CD14-positive monocyte (primary cell): ENCODE data around the gene FGD6. TPM values are rescaled to one million over a fixed set of nuclear protein-coding genes. Genes with fewer than 3 reads are reported as not detected.

Source experiments
- DNase-seq, 3 donors: peaks; one replicate each; pipeline ENCODE4 v3.0.0-alpha.2; 2011 to 2022
- H2AFZ ChIP-seq: 2 replicates; pipeline ENCODE4 v1.6.0; 2012; ENCODE audit warnings: mild to moderate bottlenecking, low read depth, low read length, inconsistent platforms; ENCODE audit not compliant: insufficient read depth, poor library complexity, severe bottlenecking
- H3K27ac ChIP-seq, 2 donors: 1 replicate in 1 of 2; 2 replicates in 1 of 2; pipeline ENCODE4 v1.5.1; 2012 to 2013; ENCODE audit warnings: low read length in 2 of 2, control low read depth in 1 of 2, inconsistent platforms in 1 of 2, low read depth in 1 of 2, mild to moderate bottlenecking in 1 of 2
- H3K27me3 ChIP-seq, 2 donors: one replicate each; pipeline versions ENCODE4 v1.6.0 to v1.6.1; 2011 to 2013; ENCODE audit warnings: low read length in 2 of 2; ENCODE audit not compliant: control insufficient read depth in 2 of 2, insufficient read depth in 2 of 2
- H3K36me3 ChIP-seq, 2 donors: replicated peaks in 1 of 2; 1 replicate in 1 of 2; 2 replicates in 1 of 2; pipeline versions ENCODE4 v1.5.1 to v1.6.1; 2012 to 2013; ENCODE audit warnings: low read length in 2 of 2, control low read depth in 1 of 2, inconsistent platforms in 1 of 2, mild to moderate bottlenecking in 1 of 2; ENCODE audit not compliant: insufficient read depth in 2 of 2, control insufficient read depth in 1 of 2
- H3K4me1 ChIP-seq, 2 donors: 1 replicate in 1 of 2; 2 replicates in 1 of 2; pipeline versions ENCODE4 v1.5.1 to v1.6.1; 2012 to 2013; ENCODE audit warnings: low read length in 2 of 2, control low read depth in 1 of 2, inconsistent platforms in 1 of 2, mild to moderate bottlenecking in 1 of 2, moderate library complexity in 1 of 2; ENCODE audit not compliant: insufficient read depth in 2 of 2, control insufficient read depth in 1 of 2
- H3K4me2 ChIP-seq: replicated peaks from 2 replicates; pipeline ENCODE3; 2012; ENCODE audit warnings: low read length, moderate library complexity, mild to moderate bottlenecking; ENCODE audit not compliant: poor library complexity, severe bottlenecking; ENCODE audit errors: extremely low read depth
- H3K4me3 ChIP-seq, 3 experiments: fragments of 200-600 bp in 1 of 3; sonication (generic) in 1 of 3; replicated peaks in 1 of 3; 1 replicate in 2 of 3; 2 replicates in 1 of 3; pipeline ENCODE4 v1.5.1; 2011 to 2013; ENCODE audit warnings: low read length in 3 of 3, mild to moderate bottlenecking in 3 of 3, control low read depth in 2 of 3, low read depth in 2 of 3, inconsistent platforms in 1 of 3, moderate library complexity in 1 of 3
- H3K79me2 ChIP-seq: 2 replicates; pipeline ENCODE4 v1.6.0; 2012; ENCODE audit warnings: mild to moderate bottlenecking, control low read depth, inconsistent platforms, low read length, moderate library complexity; ENCODE audit not compliant: insufficient read depth
- H3K9ac ChIP-seq: 2 replicates; pipeline ENCODE4 v1.6.0; 2017; ENCODE audit warnings: low read length, mild to moderate bottlenecking; ENCODE audit not compliant: insufficient read depth, poor library complexity, severe bottlenecking
- H3K9me3 ChIP-seq, 2 donors: replicated peaks in 1 of 2; 1 replicate in 1 of 2; 2 replicates in 1 of 2; pipeline versions ENCODE4 v1.5.1 to v1.6.1; 2012 to 2013; ENCODE audit warnings: low read length in 2 of 2, control low read depth in 1 of 2; ENCODE audit not compliant: control insufficient read depth in 1 of 2, insufficient read depth in 1 of 2
- H4K20me1 ChIP-seq: 2 replicates; pipeline ENCODE4 v1.6.0; 2012; ENCODE audit warnings: mild to moderate bottlenecking, low read length, control low read depth, moderate library complexity; ENCODE audit not compliant: insufficient read depth
- H3K27ac Mint-ChIP-seq, 7 donors: one replicate each; pipeline ENCODE4 v1.8.0; 2020; ENCODE audit warnings: mild to moderate bottlenecking in 7 of 7, mixed read lengths in 7 of 7, moderate library complexity in 6 of 7, inconsistent platforms in 2 of 7
- H3K27me3 Mint-ChIP-seq, 3 donors: one replicate each; pipeline ENCODE4 v1.8.0; 2021 to 2022; ENCODE audit warnings: low read depth in 3 of 3, mild to moderate bottlenecking in 3 of 3, mixed read lengths in 3 of 3, moderate library complexity in 3 of 3, inconsistent platforms in 1 of 3
- H3K36me3 Mint-ChIP-seq, 2 donors: one replicate each; pipeline ENCODE4 v1.8.0; 2020; ENCODE audit warnings: mixed read lengths in 2 of 2, inconsistent platforms in 1 of 2, mild to moderate bottlenecking in 1 of 2
- H3K4me1 Mint-ChIP-seq: one replicate; pipeline ENCODE4 v1.8.0; 2020; ENCODE audit warnings: mild to moderate bottlenecking, mixed read lengths
- H3K4me3 Mint-ChIP-seq, 2 donors: one replicate each; pipeline ENCODE4 v1.8.0; 2020; ENCODE audit warnings: mild to moderate bottlenecking in 2 of 2, mixed read lengths in 2 of 2, moderate library complexity in 1 of 2
- H3K9me3 Mint-ChIP-seq, 7 donors: one replicate each; pipeline ENCODE4 v1.8.0; 2020 to 2022; ENCODE audit warnings: mixed read lengths in 7 of 7, mild to moderate bottlenecking in 6 of 7, moderate library complexity in 6 of 7, inconsistent platforms in 2 of 7
- CTCF ChIP-seq: fragments of 200-600 bp; IDR thresholded peaks from one replicate; pipeline ENCODE4 v1.8.0; 2022; ENCODE audit warnings: antibody characterized with exemption, mild to moderate bottlenecking
- WGBS: methylation state at CpG from one replicate; pipeline ENCODE4 v1.1.5; 2013; ENCODE audit warnings: missing lambda C conversion rate; ENCODE audit not compliant: insufficient coverage; 5-methylcytosine and 5-hydroxymethylcytosine counted together
- intact Hi-C, 2 donors: fragments of 100-400 bp; cut with micrococcal nuclease; formaldehyde crosslinking; loops; one replicate each; pipeline versions ENCODE4 v1.15.0 to v1.15.1; 2023
- polyA plus RNA-seq, 3 donors: library from polyadenylated mRNA; depleted of rRNA in 1 of 3; unstranded in 2 of 3; stranded (reverse) in 1 of 3; fragments of 300-500 nt in 2 of 3; fragments of >200 nt in 1 of 3; fragmentation: Illumina TruSeq in 2 of 3; gene quantifications; 1 replicate in 2 of 3; 2 replicates in 1 of 3; pipeline ENCODE4 v1.2.3, GENCODE V29; 2012 to 2021

Gene FGD6
- polyA plus RNA-seq, 3 donors = 4.0 to 8.1 (median 5.3) TPM

DNA sequence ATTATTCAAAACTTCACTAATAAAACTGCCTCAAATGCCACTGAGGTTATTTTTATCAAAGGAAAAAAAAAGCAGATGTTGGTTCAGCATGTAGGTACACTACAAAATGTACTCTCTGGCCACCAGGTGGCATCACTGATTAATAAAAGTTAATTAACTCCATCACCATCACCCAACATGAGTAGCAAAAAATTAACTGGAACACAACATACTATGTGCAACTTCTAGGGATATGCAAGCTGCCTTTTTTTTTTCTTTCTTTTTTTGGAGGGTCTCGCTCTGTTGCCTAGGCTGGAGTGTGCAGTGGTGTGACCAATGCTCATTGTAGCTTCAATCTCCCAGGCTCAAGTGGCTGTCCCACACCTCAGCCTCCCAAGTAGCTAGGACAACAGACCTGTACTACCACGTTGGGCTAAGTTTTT is 100.1 kb downstream of the FGD6 start:
- peaks cover 6 to 18% of the 10 kb centered on the region in 2 donors for H3K36me3 ChIP-seq
- peak; percentile 75 for TF ChIP-seq CTCF
- no peak overlapping the region for H3K9ac ChIP-seq
- intact Hi-C loops = loop anchor here (5.0 to 10.0 kb wide), 3 partner anchors 98 to 415 kb away; partner anchors contain the start of genes FGD6 (in 2 of the 2) and VEZT (in 2 of the 2)
- no peak overlapping the region for H2AFZ ChIP-seq
- no peak overlapping the region for H3K4me2 ChIP-seq
- H3K4me3 ChIP-seq = no peak overlapping the region
- H4K20me1 ChIP-seq = no peaks in the 10 kb centered on the region
- Mint-ChIP-seq H3K36me3 (peaks cover 20 to 36% of the 10 kb centered on the region in 2 donors), H3K4me1 (peaks cover 9% of the 10 kb centered on the region), H3K27ac (no peak overlapping the region), H3K27me3 (no peaks in the 10 kb centered on the region), H3K4me3 (no peak overlapping the region), H3K9me3 (no peaks in the 10 kb centered on the region)
- H3K27me3 ChIP-seq = no peaks in the 10 kb centered on the region
- no peaks in the 10 kb centered on the region for H3K9me3 ChIP-seq
- DNase-seq = peak; percentile 59 to 76 (median 63)
- no peak overlapping the region for H3K27ac ChIP-seq
- WGBS = 89% methylated on average over 1 of the region's 2 CpGs
- H3K4me1 ChIP-seq = peaks cover 0 to 4% of the 10 kb centered on the region in 2 donors
- no peaks in the 10 kb centered on the region for H3K79me2 ChIP-seq

DNA sequence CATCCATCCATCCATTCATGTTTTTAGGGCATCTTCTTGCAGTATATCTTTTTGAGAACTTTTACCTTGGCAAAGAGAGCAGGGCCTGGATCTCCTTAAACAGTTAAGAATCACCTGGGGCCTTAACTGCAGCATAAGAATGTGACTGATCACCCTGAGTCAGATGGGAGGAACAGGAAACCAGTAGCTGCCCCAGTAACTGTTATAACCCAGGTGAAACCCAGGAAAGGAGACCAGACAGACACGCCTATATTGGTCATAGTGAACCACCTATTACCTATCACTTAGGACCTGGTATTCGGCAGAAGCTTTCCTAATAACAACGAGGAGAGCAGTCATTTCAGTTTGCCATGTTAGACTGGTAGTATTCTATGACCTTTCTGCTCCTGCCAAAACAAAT is 100.5 kb downstream of the FGD6 start:
- no peak overlapping the region for H3K4me3 ChIP-seq
- Mint-ChIP-seq H3K27ac (no peak overlapping the region), H3K36me3 (peaks cover 25 to 40% of the 10 kb centered on the region in 2 donors), H3K27me3 (peaks cover 0 to 2% (median 0%) of the 10 kb centered on the region in 3 donors), H3K4me1 (peaks cover 9% of the 10 kb centered on the region), H3K9me3 (no peaks in the 10 kb centered on the region), H3K4me3 (no peak overlapping the region)
- intact Hi-C loops = loop anchor here (5.0 to 10.0 kb wide), 3 partner anchors 98 to 416 kb away; partner anchors contain the start of genes FGD6 (in 2 of the 2) and VEZT (in 2 of the 2)
- WGBS = no CpG with 5 or more reads among the region's 3 CpGs
- H3K36me3 ChIP-seq = peaks cover 6 to 21% of the 10 kb centered on the region in 2 donors
- H4K20me1 ChIP-seq = no peaks in the 10 kb centered on the region
- H3K27ac ChIP-seq = no peak overlapping the region
- DNase-seq = no peak
- no peaks in the 10 kb centered on the region for H3K79me2 ChIP-seq
- H3K4me1 ChIP-seq = peaks cover 0 to 4% of the 10 kb centered on the region in 2 donors
- H3K4me2 ChIP-seq = no peak overlapping the region
- H3K27me3 ChIP-seq = no peaks in the 10 kb centered on the region
- no peak overlapping the region for H3K9ac ChIP-seq
- no peaks in the 10 kb centered on the region for H3K9me3 ChIP-seq
- no peak for TF ChIP-seq CTCF
- no peak overlapping the region for H2AFZ ChIP-seq
